KBM-7 (cell line): Measurements from ENCODE around the gene TDRKH.
"Not testable (repeated sequence)": the region's sequence is repeated elsewhere in the genome, so short reads cannot be mapped to it uniquely, and the experiment has no call there.

Experiments
- DNase-seq: peaks from one replicate; pipeline ENCODE4 v3.0.0-alpha.2; 2015
- in situ Hi-C: fragments of 300-500 bp; cut with MboI; formaldehyde crosslinking; loops from 2 replicates; pipeline ENCODE4 v1.14.3; 2020; ENCODE audit warnings: low sequenced_read_pairs, low pct_unique_long_range_greater_than_20kb, mixed read lengths

The TDRKH gene

GRCh38 chr1:151774256-151774922 is 15.9 kb downstream of the TDRKH start:
- in situ Hi-C loops: no loop called here

GRCh38 chr1:151773702-151774101 is 16.6 kb downstream of the TDRKH start:
- DNase-seq: no peak
- in situ Hi-C loops: no loop called here

More at GRCh38 chr1:151774256-151774922, 15.9 kb downstream of the TDRKH start:
- DNase-seq: no peak

DNA sequence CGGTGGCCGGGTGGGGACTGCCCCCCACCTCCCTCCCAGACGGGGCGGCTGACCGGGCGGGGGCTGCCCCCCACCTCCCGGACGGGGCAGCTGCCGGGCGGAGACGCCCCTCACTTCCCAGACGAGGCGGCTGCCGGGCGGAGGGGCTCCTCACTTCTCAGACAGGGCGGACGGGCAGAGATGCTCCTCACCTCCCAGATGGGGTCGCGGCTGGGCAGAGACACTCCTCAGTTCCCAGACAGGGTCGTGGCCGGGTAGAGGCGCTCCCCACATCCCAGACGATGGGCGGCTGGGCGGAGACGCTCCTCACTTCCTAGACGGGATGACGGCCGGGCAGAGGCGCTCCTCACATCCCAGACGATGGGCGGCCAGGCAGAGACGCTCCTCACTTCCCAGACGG is 21.0 kb downstream of the TDRKH start:
- in situ Hi-C loops, DNase-seq: not testable (repeated sequence)

DNA sequence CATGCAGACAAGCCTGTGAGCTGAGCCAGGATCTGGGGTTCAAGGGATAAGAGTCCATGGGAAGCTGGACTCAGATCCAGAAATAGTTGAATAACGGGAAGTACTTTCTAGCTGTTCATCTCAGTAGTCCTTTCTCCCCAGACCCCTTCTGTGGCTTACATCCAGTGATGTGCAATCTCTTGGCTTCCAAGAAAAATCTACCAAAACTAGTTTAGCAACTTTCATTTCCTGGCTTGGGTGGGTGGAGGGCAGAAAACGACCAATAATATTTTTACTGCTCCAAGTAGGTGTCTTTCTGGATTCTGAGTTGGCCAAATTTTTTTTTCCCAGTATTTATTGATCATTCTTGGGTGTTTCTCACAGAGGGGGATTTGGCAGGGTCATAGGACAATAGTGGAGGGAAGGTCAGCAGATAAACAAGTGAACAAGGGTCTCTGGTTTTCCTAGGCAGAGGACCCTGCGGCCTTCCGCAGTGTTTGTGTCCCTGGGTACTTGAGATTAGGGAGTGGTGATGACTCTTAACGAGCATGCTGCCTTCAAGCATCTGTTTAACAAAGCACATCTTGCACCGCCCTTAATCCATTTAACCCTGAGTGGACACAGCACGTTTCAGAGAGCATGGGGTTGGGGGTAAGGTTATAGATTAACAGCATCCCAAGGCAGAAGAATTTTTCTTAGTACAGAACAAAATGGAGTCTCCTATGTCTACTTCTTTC is 21.8 kb downstream of the TDRKH start:
- in situ Hi-C loops, DNase-seq: not testable (repeated sequence)

GRCh38 chr1:151763990-151764389 is 26.3 kb downstream of the TDRKH start:
- no peak for DNase-seq
- in situ Hi-C loops: no loop called here

GRCh38 chr1:151762941-151763921 is 27.1 kb downstream of the TDRKH start, which contains the start of gene MRPL9:
TSS of gene MRPL9 (minus strand) at chr1:151763496. CDS start at chr1:151763479, 17 bp downstream.
- peak; percentile 84 for DNase-seq
- in situ Hi-C loops: no loop called here

GRCh38 chr1:151760597-151761385 is 29.5 kb downstream of the TDRKH start:
- no peak for DNase-seq

GRCh38 chr1:151759241-151759640 is 31.1 kb downstream of the TDRKH start:
- DNase-seq: no peak
- in situ Hi-C loops: no loop called here

More at GRCh38 chr1:151760597-151761385, 29.5 kb downstream of the TDRKH start:
- in situ Hi-C loops: no loop called here

- in situ Hi-C loops: no loop called here
- DNase-seq: no peak
Observed at GRCh38 chr1:151756291-151756690, 34.0 kb downstream of the TDRKH start.

GRCh38 chr1:151741516-151741915 is 48.8 kb downstream of the TDRKH start:
- in situ Hi-C loops: no loop called here
- DNase-seq: no peak

- DNase-seq: peak; percentile 59
- in situ Hi-C loops: no loop called here
Observed at GRCh38 chr1:151739590-151740355, 50.5 kb downstream of the TDRKH start.

DNA sequence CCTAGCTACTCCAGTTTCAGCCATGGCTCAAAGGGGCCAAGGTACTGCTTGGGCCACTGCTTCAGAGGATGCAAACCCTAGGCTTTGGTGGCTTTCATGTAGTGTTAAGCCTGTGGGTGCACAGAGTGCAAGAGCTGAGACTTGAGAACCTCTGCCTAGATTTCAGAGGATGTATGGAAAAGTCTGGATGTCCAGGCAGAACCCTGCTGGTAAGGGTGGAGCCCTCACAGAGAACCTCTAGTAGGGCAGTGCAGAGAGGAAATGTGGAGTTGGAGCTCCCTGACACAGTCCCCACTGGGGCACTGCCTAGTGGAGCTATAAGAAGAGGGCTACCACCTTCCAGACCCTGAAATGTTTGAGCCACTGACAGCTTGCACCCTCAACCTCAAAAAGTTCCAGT is 52.8 kb downstream of the TDRKH start:
- no peak for DNase-seq
- in situ Hi-C loops: no loop called here

- in situ Hi-C loops: no loop called here
Observed at GRCh38 chr1:151737026-151737425, 53.3 kb downstream of the TDRKH start.

DNA sequence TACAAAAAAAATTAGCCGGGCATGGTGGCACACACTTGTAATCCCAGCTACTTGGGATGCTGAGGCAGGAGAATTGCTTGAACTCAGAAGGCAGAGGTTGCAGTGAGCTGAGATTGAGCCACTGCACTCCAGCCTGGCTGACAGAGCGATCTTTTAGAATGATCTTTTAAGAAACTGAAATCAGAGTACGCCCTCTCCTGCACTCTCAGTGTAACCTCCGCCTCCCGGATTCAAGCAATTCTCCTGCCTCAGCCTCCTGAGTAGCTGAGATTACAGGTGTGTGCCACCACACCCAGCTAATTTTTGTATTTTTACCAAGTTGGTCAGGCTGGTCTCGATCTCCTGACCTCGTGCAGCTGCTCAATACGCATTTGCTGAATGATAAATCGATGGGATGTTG is 56.3 kb downstream of the TDRKH start:
- DNase-seq, in situ Hi-C loops: not testable (repeated sequence)

More at GRCh38 chr1:151737026-151737425, 53.3 kb downstream of the TDRKH start:
- DNase-seq: no peak

- in situ Hi-C loops: no loop called here
- DNase-seq: no peak
Observed at GRCh38 chr1:151733126-151733525, 57.2 kb downstream of the TDRKH start.

DNA sequence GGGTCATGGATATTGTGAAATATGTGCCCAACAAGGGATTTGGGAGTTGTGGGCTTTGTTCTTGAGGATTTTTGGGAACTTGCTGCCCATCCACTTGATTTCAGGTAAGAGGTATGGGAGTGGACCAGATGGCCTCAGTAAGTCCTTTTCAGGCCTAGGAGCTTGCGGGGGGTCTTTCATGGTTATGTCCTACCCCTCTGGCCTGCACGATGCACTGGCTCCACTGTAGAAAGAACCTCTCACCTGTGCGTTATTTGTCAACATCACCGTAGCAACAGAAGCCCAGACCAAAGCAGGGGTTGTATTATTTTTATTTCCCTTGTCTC is 60.4 kb downstream of the TDRKH start:
- in situ Hi-C loops: no loop called here

DNA sequence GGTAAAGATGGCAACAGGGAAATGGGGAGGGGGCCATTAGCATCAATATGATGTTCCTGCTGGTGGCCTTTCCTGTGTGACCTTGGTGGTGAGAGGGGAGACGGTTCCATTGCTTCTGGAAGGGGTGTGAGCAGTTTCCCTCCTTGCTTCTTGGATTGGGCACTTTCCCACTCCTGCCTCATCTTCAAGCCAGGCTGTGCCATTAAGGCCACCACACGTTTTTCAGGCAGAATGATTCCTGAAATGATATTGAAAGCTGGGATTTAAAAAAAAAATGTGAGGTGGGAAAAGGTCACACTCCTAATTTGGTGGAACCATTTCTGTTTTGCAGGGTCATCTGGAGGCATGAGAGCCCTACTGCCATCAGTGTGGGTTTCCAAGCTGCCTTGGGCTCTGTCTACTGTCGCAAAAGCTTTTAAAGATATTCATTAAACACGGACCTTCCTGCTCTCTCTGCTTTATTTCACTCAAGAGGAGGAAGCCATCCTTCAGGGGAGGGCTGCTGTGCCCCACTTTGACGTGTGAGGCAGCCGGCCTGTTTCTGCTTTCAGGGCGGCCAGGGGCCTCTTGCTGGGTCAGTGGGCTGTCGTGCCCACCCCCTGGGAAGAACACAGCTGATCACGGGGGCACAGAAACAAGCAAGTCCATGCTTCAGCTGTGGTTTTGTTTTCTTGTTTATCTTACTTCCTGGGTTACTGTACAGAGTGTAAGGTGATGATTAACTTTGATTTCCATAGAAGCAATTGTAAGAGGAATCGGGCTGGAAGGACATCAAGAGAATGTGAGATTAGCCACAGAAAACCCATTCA is 60.9 kb downstream of the TDRKH start:
- in situ Hi-C loops: no loop called here
- no peak for DNase-seq

More for the DNA sequence above, 60.4 kb downstream of the TDRKH start:
- DNase-seq: no peak
